ENCODE data around the gene PLAAT3. TPM values are rescaled to one million over a fixed set of nuclear protein-coding genes. Genes with fewer than 3 reads are reported as not detected.
"Not testable (repeated sequence)": the region's sequence is repeated elsewhere in the genome, so short reads cannot be mapped to it uniquely, and the experiment has no call there.

The PLAAT3 gene
- total RNA-seq, 1 experiment from 2014 or later, result 3.5 TPM

DNA sequence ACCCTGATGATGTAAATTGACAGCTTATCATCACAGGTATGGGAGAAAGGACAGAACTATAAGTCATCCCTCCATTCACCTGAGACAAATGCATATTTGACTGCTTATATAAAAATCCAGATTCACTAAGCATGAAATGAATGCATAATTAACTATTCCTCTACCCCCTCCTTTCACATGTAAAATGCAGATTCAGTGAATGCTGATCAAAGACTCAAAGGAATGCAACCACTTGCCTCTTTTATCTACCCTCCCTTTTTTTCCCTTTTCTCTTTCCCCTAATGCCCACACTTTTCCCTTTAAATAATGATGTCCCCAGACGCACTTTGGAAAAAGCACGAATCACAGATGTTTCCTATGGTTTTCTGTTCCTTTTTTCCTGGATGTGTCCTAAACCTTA, 82.1 kb downstream of the PLAAT3 start:
- DNase-seq (ENCODE audit: low read depth, low spot score), result no peak

DNA sequence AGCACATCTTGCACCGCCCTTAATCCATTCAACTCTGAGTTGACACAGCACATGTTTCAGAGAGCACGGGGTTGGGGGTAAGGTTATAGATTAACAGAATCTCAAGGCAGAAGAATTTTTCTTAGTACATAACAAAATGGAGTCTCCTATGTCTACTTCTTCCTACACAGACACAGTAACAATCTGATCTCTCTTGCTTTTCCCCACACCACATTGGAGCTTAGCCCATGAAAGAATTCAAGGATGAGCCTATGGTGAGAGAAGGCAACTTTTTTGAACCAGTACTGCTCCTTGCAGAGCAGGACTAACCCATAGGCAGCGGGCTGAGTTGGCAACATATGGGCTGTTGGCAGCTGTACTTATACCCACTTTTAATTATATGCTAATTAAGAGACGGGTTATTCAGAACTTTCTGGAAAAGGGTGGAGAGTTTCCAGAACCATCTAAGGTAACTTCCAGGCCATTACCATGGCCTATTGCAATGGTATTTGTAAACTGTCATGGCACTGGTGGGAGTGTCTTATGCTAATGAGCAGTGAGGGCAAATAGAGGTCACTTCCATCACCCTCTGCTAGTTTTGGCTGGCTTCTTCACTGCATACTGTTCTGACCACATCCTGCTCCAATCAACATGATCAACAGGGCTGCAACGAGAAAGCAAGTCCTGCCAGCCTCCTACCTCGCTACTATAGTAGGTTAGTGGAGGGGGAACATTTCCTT, 83.0 kb downstream of the PLAAT3 start:
- peak; percentile 9 for DNase-seq (ENCODE audit: low read depth, low spot score)
- in situ Hi-C loops (cut with HindIII; ENCODE audit: low pct_unique_long_range_greater_than_20kb, low sequenced_read_pairs), result not testable (repeated sequence)

More for the DNA sequence above, 82.1 kb downstream of the PLAAT3 start:
- in situ Hi-C loops (cut with HindIII; ENCODE audit: low pct_unique_long_range_greater_than_20kb, low sequenced_read_pairs), result no loop called here

GRCh38 chr11:63530021-63530420, 84.2 kb downstream of the PLAAT3 start:
- no peak for DNase-seq (ENCODE audit: low read depth, low spot score)
- in situ Hi-C loops (cut with HindIII; ENCODE audit: low pct_unique_long_range_greater_than_20kb, low sequenced_read_pairs), result no loop called here

GRCh38 chr11:63529373-63529772, 84.9 kb downstream of the PLAAT3 start:
- DNase-seq (ENCODE audit: low read depth, low spot score); in situ Hi-C loops (cut with HindIII; ENCODE audit: low pct_unique_long_range_greater_than_20kb, low sequenced_read_pairs): not testable (repeated sequence)

- in situ Hi-C loops (cut with HindIII; ENCODE audit: low pct_unique_long_range_greater_than_20kb, low sequenced_read_pairs); DNase-seq (ENCODE audit: low read depth, low spot score): not testable (repeated sequence)
Observed at GRCh38 chr11:63528729-63529278, 85.4 kb downstream of the PLAAT3 start.

DNA sequence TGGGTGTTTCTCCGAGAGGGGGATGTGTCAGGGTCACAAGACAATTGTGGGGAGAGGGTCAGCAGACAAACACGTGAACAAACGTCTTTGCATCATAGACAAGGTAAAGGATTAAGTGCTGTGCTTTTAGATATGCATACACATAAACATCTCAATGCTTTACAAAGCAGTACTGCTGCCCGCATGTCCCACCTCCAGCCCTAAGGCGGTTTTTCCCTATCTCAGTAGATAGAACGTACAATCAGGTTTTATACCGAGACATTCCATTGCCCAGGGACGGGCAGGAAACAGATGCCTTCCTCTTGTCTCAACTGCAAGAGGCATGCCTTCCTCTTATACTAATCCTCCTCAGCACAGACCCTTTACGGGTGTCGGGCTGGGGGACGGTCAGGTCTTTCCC, 86.1 kb downstream of the PLAAT3 start:
- DNase-seq (ENCODE audit: low read depth, low spot score), result not testable (repeated sequence)

DNA sequence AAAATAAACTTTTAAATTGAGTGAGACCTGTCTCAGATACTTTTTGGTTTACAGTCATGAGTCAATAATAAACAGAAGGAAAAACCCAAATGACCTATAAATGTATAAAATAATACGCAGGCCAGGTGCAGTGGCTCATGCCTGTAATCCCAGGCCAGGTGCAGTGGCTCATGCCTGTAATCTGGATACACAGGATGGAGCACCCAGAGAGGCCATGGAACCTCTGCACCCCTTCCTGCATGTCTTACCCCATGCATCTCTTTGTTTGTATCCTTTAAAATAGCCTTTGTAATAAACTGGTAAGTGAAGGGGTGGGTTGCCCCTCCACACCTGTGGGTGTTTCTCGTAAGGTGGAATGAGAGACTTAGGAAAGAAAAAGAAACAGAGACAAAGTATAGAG, 86.6 kb downstream of the PLAAT3 start:
- in situ Hi-C loops (cut with HindIII; ENCODE audit: low pct_unique_long_range_greater_than_20kb, low sequenced_read_pairs), result no loop called here

More for the DNA sequence above, 86.1 kb downstream of the PLAAT3 start:
- in situ Hi-C loops (cut with HindIII; ENCODE audit: low pct_unique_long_range_greater_than_20kb, low sequenced_read_pairs), result not testable (repeated sequence)

More for the DNA sequence above, 86.6 kb downstream of the PLAAT3 start:
- DNase-seq (ENCODE audit: low read depth, low spot score), result no peak

Other genes starting within 250 kb of the PLAAT3 start
- not detected in 2 replicates for gene SLC22A9, start 244.6 kb downstream of the PLAAT3 start, total RNA-seq (2014; rRNA removed; shearing (Covaris generic))
- 0.21 TPM in 1 of 2 replicates, not detected in the other for gene PLAAT5, start 123.3 kb downstream of the PLAAT3 start, total RNA-seq (2014; rRNA removed; shearing (Covaris generic))
- not detected in 2 replicates for gene LGALS12, start 108.3 kb downstream of the PLAAT3 start, total RNA-seq (2014; rRNA removed; shearing (Covaris generic))
- not detected in 2 replicates for gene PLAAT4, start 77.6 kb downstream of the PLAAT3 start, total RNA-seq (2014; rRNA removed; shearing (Covaris generic))
- not detected in 2 replicates for gene PLAAT2, start 51.1 kb downstream of the PLAAT3 start, total RNA-seq (2014; rRNA removed; shearing (Covaris generic))
- gene ATL3, start 56.9 kb upstream of the PLAAT3 start, total RNA-seq (2014; rRNA removed; shearing (Covaris generic)), result 39.5 and 44.0 TPM in 2 replicates
- 31.6 and 36.4 TPM in 2 replicates for gene RTN3, start 67.1 kb upstream of the PLAAT3 start, total RNA-seq (2014; rRNA removed; shearing (Covaris generic))
- 5.4 and 7.3 TPM in 2 replicates for gene ZFTA, start 154.3 kb upstream of the PLAAT3 start, total RNA-seq (2014; rRNA removed; shearing (Covaris generic))
- 15.0 and 17.7 TPM in 2 replicates for gene SPINDOC, start 199.0 kb upstream of the PLAAT3 start, total RNA-seq (2014; rRNA removed; shearing (Covaris generic))
- gene MARK2, start 224.7 kb upstream of the PLAAT3 start, total RNA-seq (2014; rRNA removed; shearing (Covaris generic)), result 7.8 and 11.2 TPM in 2 replicates

Measured in SK-MEL-5 (cell line).